Adrenal gland (tissue), 5 donors: ENCODE data around the gene IFI27L1.

ENCODE experiments used
- POLR2A ChIP-seq, 2 donors: fragments of 450-650 bp; IDR thresholded peaks; one replicate each; pipeline ENCODE4 v1.6.1; 2017; ENCODE audit warnings: antibody characterized with exemption in 2 of 2, mild to moderate bottlenecking in 2 of 2, moderate library complexity in 1 of 2
- TF ChIP-seq, protein P1 (sequence below), 6 experiments: fragments of 450-650 bp in 4 of 6; fragments of 200-600 bp in 2 of 6; sonication (generic) in 1 of 6; IDR thresholded peaks; 1 replicate in 5 of 6; 2 replicates in 1 of 6; pipeline versions ENCODE4 v1.5.1 to v1.8.0; 2016 to 2021; ENCODE audit warnings: antibody characterized with exemption in 6 of 6, mild to moderate bottlenecking in 2 of 6, moderate library complexity in 1 of 6
- donor health status: DM: no; HTN: no; CAD: no.

DNA sequence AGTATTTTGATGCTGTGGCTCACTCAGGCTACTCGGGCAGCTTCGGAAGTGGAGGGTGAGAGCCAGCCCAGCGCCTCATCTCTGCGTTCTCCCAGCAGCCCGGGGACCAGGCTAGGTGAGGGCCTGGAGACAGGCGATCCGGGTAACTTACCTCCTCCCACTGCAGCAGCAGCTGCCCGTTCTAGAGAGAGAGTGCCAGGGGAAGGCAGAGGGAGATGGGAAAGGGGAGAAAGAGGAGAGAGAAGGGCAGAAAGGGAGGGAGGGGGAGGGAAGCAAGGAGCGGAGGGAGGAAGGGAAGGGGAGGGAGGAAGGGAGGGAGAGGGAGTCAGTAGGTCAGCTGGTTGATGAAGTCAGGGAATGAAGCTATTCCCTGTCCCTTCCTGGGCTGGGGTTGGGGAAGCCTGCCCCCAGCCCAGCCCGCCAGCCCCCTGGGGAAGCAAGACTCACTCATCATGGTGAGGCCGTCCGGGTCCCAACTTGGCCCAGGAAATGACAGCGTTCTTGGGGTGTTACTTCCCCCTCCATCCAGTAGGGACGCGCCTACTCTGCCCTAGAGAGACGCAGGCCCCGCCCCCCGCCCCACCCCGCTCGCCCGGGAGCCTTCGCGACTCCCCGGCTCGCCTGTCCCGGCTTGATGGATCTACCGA is 48.1 kb downstream of the IFI27L1 start, which contains the start of gene IFI27L2:
- TF ChIP-seq, protein P1, sequence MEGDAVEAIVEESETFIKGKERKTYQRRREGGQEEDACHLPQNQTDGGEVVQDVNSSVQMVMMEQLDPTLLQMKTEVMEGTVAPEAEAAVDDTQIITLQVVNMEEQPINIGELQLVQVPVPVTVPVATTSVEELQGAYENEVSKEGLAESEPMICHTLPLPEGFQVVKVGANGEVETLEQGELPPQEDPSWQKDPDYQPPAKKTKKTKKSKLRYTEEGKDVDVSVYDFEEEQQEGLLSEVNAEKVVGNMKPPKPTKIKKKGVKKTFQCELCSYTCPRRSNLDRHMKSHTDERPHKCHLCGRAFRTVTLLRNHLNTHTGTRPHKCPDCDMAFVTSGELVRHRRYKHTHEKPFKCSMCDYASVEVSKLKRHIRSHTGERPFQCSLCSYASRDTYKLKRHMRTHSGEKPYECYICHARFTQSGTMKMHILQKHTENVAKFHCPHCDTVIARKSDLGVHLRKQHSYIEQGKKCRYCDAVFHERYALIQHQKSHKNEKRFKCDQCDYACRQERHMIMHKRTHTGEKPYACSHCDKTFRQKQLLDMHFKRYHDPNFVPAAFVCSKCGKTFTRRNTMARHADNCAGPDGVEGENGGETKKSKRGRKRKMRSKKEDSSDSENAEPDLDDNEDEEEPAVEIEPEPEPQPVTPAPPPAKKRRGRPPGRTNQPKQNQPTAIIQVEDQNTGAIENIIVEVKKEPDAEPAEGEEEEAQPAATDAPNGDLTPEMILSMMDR (IDR thresholded peaks at IDR 0.05): peak in 5 of 6 experiments; percentile 22 to 49 (median 46)
- TF ChIP-seq POLR2A (IDR thresholded peaks at IDR 0.05): peak in 1 of 2 donors; percentile 32
